Progenitor cell of endocrine pancreas (in vitro differentiated cells): ENCODE data around the gene KBTBD13. TPM values are rescaled to one million over a fixed set of nuclear protein-coding genes. Genes with fewer than 3 reads are reported as not detected.
A peak's percentile ranks its signal among the peaks of the same experiment; 100 is the strongest.

ENCODE experiments used
- DNase-seq: peaks from one replicate; pipeline ENCODE4 v3.0.0; 2021; ENCODE audit warnings: low spot score; ENCODE audit not compliant: unreplicated experiment
- H3K27ac Mint-ChIP-seq: 2 replicates; pipeline ENCODE4 v1.8.0; 2021; ENCODE audit warnings: mild to moderate bottlenecking, moderate library complexity, mixed read lengths
- H3K27me3 Mint-ChIP-seq: 2 replicates; pipeline ENCODE4 v1.8.0; 2021; ENCODE audit warnings: mixed read lengths
- H3K36me3 Mint-ChIP-seq: 2 replicates; pipeline ENCODE4 v1.8.0; 2022; ENCODE audit warnings: mixed read lengths; ENCODE audit not compliant: insufficient read depth
- H3K4me1 Mint-ChIP-seq: 2 replicates; pipeline ENCODE4 v1.8.0; 2021; ENCODE audit warnings: low read depth, mixed read lengths
- H3K4me3 Mint-ChIP-seq: 2 replicates; pipeline ENCODE4 v1.8.0; 2021; ENCODE audit warnings: low read depth, mild to moderate bottlenecking, moderate library complexity, mixed read lengths
- H3K9me3 Mint-ChIP-seq: 2 replicates; pipeline ENCODE4 v1.8.0; 2021; ENCODE audit warnings: low read depth, mixed read lengths
- total RNA-seq: library from RNA; stranded (reverse); gene quantifications from 2 replicates; pipeline ENCODE4 v1.2.1, GENCODE V29; 2021
- TF ChIP-seq, protein P1 (sequence below): fragments of 200-600 bp; sonication (generic); IDR thresholded peaks from one replicate; pipeline ENCODE4 v1.5.0; 2021; ENCODE audit warnings: antibody characterized with exemption, mild to moderate bottlenecking; ENCODE audit not compliant: unreplicated experiment

KBTBD13 gene
- total RNA-seq, 1 donor from 2014 or later: not detected

DNA sequence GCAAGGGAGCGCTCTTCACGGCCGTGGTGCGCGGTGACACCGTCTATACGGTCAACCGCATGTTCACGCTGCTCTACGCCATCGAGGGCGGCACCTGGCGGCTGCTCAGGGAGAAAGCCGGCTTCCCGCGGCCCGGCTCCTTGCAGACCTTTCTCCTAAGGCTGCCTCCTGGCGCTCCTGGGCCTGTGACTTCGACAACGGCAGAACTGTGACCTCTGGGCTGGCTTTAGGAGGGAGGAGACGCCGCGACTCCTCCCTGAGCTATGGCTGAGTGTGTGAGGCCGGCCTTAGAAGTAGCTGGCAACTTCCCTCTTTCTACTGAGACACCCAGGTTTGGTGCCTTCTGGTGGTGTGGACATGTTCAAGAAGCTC is 1.4 kb downstream of the KBTBD13 start:
- H3K36me3 Mint-ChIP-seq: no peaks in the 10 kb centered on the region
- peaks cover 47% of the 10 kb centered on the region for H3K27me3 Mint-ChIP-seq
- H3K27ac Mint-ChIP-seq: peak overlapping the region; percentile 85
- no peak overlapping the region for H3K4me3 Mint-ChIP-seq
- DNase-seq: peak; percentile 38
- TF ChIP-seq, protein P1, sequence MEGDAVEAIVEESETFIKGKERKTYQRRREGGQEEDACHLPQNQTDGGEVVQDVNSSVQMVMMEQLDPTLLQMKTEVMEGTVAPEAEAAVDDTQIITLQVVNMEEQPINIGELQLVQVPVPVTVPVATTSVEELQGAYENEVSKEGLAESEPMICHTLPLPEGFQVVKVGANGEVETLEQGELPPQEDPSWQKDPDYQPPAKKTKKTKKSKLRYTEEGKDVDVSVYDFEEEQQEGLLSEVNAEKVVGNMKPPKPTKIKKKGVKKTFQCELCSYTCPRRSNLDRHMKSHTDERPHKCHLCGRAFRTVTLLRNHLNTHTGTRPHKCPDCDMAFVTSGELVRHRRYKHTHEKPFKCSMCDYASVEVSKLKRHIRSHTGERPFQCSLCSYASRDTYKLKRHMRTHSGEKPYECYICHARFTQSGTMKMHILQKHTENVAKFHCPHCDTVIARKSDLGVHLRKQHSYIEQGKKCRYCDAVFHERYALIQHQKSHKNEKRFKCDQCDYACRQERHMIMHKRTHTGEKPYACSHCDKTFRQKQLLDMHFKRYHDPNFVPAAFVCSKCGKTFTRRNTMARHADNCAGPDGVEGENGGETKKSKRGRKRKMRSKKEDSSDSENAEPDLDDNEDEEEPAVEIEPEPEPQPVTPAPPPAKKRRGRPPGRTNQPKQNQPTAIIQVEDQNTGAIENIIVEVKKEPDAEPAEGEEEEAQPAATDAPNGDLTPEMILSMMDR: peak; percentile 60
- peaks cover 9% of the 10 kb centered on the region for H3K4me1 Mint-ChIP-seq
- peaks cover 8% of the 10 kb centered on the region for H3K9me3 Mint-ChIP-seq

DNA sequence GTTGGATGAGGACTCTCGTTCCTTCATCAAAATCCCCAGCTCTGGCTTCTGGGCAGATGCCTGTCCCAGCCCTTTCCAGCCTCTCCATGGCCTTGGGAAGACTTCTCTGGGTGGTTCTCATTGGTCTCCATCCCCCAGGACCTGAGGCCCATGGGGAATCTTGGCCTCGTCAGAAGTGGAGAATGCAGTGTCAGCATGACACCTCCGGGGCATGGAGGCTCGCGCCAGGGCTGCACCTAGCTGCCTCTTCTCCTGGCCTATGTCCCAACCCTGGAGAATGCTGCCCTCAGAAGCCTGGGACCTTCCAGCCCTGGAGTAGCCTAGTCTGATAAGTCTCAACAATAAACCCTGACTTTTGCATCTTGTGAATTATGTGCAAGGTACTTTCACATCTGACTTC is 3.0 kb downstream of the KBTBD13 start:
- H3K27me3 Mint-ChIP-seq: peaks cover 57% of the 10 kb centered on the region
- peaks cover 8% of the 10 kb centered on the region for H3K9me3 Mint-ChIP-seq
- no peaks in the 10 kb centered on the region for H3K36me3 Mint-ChIP-seq
- no peak for DNase-seq
- no peak overlapping the region for H3K4me3 Mint-ChIP-seq
- peaks cover 20% of the 10 kb centered on the region for H3K4me1 Mint-ChIP-seq
- TF ChIP-seq, protein P1: no peak
- H3K27ac Mint-ChIP-seq: no peak overlapping the region

DNA sequence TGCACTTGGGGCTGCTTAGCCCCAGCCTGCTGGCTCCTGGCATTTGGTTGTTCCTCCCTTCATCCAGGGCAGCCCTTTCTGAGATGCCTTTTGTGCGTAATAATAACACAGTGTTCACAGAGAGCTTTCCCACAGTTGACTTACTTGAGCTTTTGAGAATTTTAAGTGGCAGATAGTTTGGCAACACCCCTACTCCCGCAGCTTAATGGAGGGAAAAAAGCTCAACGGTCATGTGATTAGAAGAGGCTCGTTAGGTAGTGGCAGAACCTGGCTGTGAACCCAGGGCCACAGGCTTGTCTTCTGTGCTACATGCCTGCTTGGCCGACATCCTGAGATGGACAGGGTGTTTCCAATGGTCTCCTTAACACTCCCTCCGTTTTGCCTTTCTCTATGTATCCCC is 4.7 kb downstream of the KBTBD13 start:
- Mint-ChIP-seq H3K4me3 (no peak overlapping the region), H3K27me3 (peaks cover 68% of the 10 kb centered on the region), H3K9me3 (peaks cover 5% of the 10 kb centered on the region), H3K27ac (no peak overlapping the region), H3K4me1 (peaks cover 21% of the 10 kb centered on the region), H3K36me3 (no peaks in the 10 kb centered on the region)
- DNase-seq: no peak
- TF ChIP-seq, protein P1: no peak

DNA sequence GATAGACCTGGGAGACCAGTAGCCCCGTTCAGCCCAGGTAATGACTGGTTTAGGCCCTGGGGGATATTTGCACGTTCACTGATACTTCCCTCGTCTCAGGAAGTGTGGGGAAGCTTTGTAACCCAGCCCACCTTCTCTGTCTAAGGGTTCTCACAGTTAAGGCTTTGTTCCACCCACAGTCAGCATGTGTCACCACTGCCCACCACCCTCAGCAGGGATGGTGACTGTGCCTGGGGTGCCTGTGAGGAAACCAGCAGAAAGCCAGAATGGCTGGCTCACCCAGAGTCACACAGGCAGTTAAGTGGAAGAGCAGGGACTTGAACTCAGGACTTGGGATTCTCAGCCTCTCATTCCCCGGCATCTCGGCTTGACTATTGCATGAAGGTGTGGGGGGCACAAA is 5.2 kb downstream of the KBTBD13 start:
- Mint-ChIP-seq H3K27ac (no peak overlapping the region), H3K4me1 (peaks cover 23% of the 10 kb centered on the region), H3K36me3 (no peaks in the 10 kb centered on the region), H3K27me3 (peaks cover 65% of the 10 kb centered on the region), H3K4me3 (no peak overlapping the region), H3K9me3 (peaks cover 3% of the 10 kb centered on the region)
- TF ChIP-seq, protein P1: no peak
- no peak for DNase-seq

DNA sequence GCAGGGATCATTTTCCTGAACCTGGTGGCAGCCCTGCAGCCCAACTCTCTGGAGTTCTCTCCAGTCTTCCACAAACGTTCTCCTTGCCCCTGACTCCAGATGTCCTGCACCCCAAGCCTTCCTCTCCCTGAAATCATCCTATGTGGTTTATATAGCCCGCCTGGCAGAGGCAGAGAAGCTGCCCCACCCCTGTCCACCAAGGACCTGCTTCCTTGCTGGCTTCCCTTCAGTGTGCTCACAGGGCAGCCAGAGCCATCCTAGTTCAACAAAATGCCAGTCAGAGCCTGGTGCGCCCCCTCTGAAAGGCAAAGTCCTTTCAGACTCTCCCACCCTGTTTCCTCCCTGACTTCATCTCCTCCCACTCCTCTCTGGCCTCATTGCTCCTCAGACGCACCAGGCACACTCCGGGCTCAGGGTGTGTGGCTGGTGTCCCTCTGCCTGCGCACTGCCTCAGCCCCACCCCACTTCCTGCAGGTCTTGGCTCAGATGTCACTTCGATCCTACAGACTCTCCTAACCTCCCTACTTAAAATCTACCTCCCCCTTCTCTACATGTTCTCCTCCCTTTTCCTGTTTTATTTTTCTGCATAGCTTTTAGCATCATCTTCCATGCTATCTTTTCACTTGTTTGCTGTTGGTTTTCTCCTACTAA is 5.9 kb downstream of the KBTBD13 start:
- H3K9me3 Mint-ChIP-seq: peaks cover 3% of the 10 kb centered on the region
- TF ChIP-seq, protein P1: no peak
- H3K27ac Mint-ChIP-seq: no peak overlapping the region
- H3K27me3 Mint-ChIP-seq: peaks cover 68% of the 10 kb centered on the region
- no peaks in the 10 kb centered on the region for H3K36me3 Mint-ChIP-seq
- H3K4me3 Mint-ChIP-seq: no peak overlapping the region
- no peak for DNase-seq
- H3K4me1 Mint-ChIP-seq: peaks cover 25% of the 10 kb centered on the region
